Lower leg skin (tissue), 3 donors: ENCODE measurements around the gene PIRT.

Source experiments
- POLR2A ChIP-seq, 2 donors: fragments of 450-650 bp; IDR thresholded peaks; one replicate each; pipeline ENCODE4 v1.6.1; 2016 to 2017; ENCODE audit warnings: antibody characterized with exemption in 2 of 2, mild to moderate bottlenecking in 1 of 2, moderate library complexity in 1 of 2
- TF ChIP-seq, protein P1 (sequence below), 3 donors: fragments of 450-650 bp; IDR thresholded peaks; one replicate each; pipeline ENCODE4 v1.5.1; 2016; ENCODE audit warnings: antibody characterized with exemption in 3 of 3, mild to moderate bottlenecking in 3 of 3, moderate library complexity in 2 of 3

DNA sequence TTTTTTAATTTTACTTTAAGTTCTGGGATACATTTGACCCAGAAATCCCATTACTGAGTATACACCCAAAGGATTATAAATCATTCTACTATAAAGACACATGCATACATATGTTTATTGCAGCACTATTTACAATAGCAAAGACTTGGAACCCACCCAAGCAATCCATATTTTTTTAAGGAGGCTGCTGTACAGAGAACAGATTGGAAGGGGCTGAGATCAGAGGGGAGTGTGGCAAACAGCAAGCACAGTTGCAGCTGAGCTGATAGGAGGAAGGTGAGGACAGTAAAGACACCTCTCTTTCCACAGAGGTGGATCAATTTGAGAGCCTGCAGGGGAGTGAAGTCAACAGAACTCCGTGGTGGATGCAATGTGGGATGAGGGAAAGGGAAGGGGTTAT, 23.8 kb downstream of the PIRT start:
- TF ChIP-seq, protein P1, sequence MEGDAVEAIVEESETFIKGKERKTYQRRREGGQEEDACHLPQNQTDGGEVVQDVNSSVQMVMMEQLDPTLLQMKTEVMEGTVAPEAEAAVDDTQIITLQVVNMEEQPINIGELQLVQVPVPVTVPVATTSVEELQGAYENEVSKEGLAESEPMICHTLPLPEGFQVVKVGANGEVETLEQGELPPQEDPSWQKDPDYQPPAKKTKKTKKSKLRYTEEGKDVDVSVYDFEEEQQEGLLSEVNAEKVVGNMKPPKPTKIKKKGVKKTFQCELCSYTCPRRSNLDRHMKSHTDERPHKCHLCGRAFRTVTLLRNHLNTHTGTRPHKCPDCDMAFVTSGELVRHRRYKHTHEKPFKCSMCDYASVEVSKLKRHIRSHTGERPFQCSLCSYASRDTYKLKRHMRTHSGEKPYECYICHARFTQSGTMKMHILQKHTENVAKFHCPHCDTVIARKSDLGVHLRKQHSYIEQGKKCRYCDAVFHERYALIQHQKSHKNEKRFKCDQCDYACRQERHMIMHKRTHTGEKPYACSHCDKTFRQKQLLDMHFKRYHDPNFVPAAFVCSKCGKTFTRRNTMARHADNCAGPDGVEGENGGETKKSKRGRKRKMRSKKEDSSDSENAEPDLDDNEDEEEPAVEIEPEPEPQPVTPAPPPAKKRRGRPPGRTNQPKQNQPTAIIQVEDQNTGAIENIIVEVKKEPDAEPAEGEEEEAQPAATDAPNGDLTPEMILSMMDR (IDR thresholded peaks at IDR 0.05), result no peak
- TF ChIP-seq POLR2A (IDR thresholded peaks at IDR 0.05), result no peak
